Measurements from ENCODE around the gene MRPL12. TPM values are rescaled to one million over a fixed set of nuclear protein-coding genes. Genes with fewer than 3 reads are reported as not detected.

MRPL12 gene
- total RNA-seq, 1 donor from 2014 or later, result 58.5 TPM

- Mint-ChIP-seq H3K4me1 (ENCODE audit: unreplicated experiment) (peaks cover 11% of the 10 kb centered on the region), H3K4me3 (ENCODE audit: unreplicated experiment) (peak overlapping the region; percentile 62), H3K9me3 (ENCODE audit: unreplicated experiment) (no peaks in the 10 kb centered on the region), H3K27ac (ENCODE audit: unreplicated experiment) (no peak overlapping the region), H3K27me3 (ENCODE audit: unreplicated experiment) (peaks cover 7% of the 10 kb centered on the region), H3K36me3 (ENCODE audit: low read depth, unreplicated experiment) (peaks cover 22% of the 10 kb centered on the region)
- no peak for TF ChIP-seq CTCF (IDR thresholded peaks at IDR 0.05; ENCODE audit: unreplicated experiment)
- no peak for DNase-seq (ENCODE audit: low spot score)
Measured at GRCh38 chr17:81700353-81701287, 2.5 kb upstream of the MRPL12 start.

- peaks cover 30% of the 10 kb centered on the region for H3K36me3 Mint-ChIP-seq (ENCODE audit: low read depth, unreplicated experiment)
- H3K27ac Mint-ChIP-seq (ENCODE audit: unreplicated experiment), result no peak overlapping the region
- no peaks in the 10 kb centered on the region for H3K9me3 Mint-ChIP-seq (ENCODE audit: unreplicated experiment)
- peaks cover 13% of the 10 kb centered on the region for H3K27me3 Mint-ChIP-seq (ENCODE audit: unreplicated experiment)
- TF ChIP-seq CTCF (IDR thresholded peaks at IDR 0.05; ENCODE audit: unreplicated experiment), result no peak
- DNase-seq (ENCODE audit: low spot score), result no peak
- peaks cover 11% of the 10 kb centered on the region for H3K4me1 Mint-ChIP-seq (ENCODE audit: unreplicated experiment)
- H3K4me3 Mint-ChIP-seq (ENCODE audit: unreplicated experiment), result peak overlapping the region; percentile 62
Measured at GRCh38 chr17:81701288-81702071, 1.7 kb upstream of the MRPL12 start.

- Mint-ChIP-seq H3K4me3 (ENCODE audit: unreplicated experiment) (peak overlapping the region; percentile 85), H3K9me3 (ENCODE audit: unreplicated experiment) (no peaks in the 10 kb centered on the region), H3K27me3 (ENCODE audit: unreplicated experiment) (peaks cover 11% of the 10 kb centered on the region), H3K36me3 (ENCODE audit: low read depth, unreplicated experiment) (peaks cover 24% of the 10 kb centered on the region), H3K4me1 (ENCODE audit: unreplicated experiment) (peaks cover 13% of the 10 kb centered on the region), H3K27ac (ENCODE audit: unreplicated experiment) (no peak overlapping the region)
- no peak for DNase-seq (ENCODE audit: low spot score)
- TF ChIP-seq CTCF (IDR thresholded peaks at IDR 0.05; ENCODE audit: unreplicated experiment), result no peak
Measured at GRCh38 chr17:81703747-81704654, 834 bp downstream of the MRPL12 start.

- TF ChIP-seq CTCF (IDR thresholded peaks at IDR 0.05; ENCODE audit: unreplicated experiment), result no peak
- no peak for DNase-seq (ENCODE audit: low spot score)
- Mint-ChIP-seq H3K4me3 (ENCODE audit: unreplicated experiment) (peak overlapping the region; percentile 80), H3K27ac (ENCODE audit: unreplicated experiment) (no peak overlapping the region), H3K9me3 (ENCODE audit: unreplicated experiment) (no peaks in the 10 kb centered on the region), H3K4me1 (ENCODE audit: unreplicated experiment) (peaks cover 21% of the 10 kb centered on the region), H3K36me3 (ENCODE audit: low read depth, unreplicated experiment) (peaks cover 25% of the 10 kb centered on the region), H3K27me3 (ENCODE audit: unreplicated experiment) (peaks cover 13% of the 10 kb centered on the region)
Measured at GRCh38 chr17:81705518-81706231, 2.5 kb downstream of the MRPL12 start.

Measured in endothelial cell (in vitro differentiated cells).